ENCODE results near the gene LCN2.
"Not testable (repeated sequence)": the region's sequence is repeated elsewhere in the genome, so short reads cannot be mapped to it uniquely, and the experiment has no call there.

Gene LCN2

GRCh38 chr9:128127990-128128835 lies 21.0 kb upstream of the LCN2 start:
- peak; percentile 66 to 72 for DNase-seq (ENCODE audit: low read depth in 2 of 2)

GRCh38 chr9:128128836-128129590 lies 20.2 kb upstream of the LCN2 start:
- DNase-seq (ENCODE audit: low read depth in 2 of 2), result no peak

- peak; percentile 14 to 25 for DNase-seq (ENCODE audit: low read depth in 2 of 2)
Measured at GRCh38 chr9:128129976-128130590, 19.2 kb upstream of the LCN2 start.

- not testable (repeated sequence) for DNase-seq (ENCODE audit: low read depth in 2 of 2)
Measured at GRCh38 chr9:128130651-128131050, 18.6 kb upstream of the LCN2 start.

- not testable (repeated sequence) for DNase-seq (ENCODE audit: low read depth in 2 of 2)
Measured at GRCh38 chr9:128131346-128131745, 17.9 kb upstream of the LCN2 start.

GRCh38 chr9:128132139-128132538 lies 17.1 kb upstream of the LCN2 start:
- DNase-seq (ENCODE audit: low read depth in 2 of 2), result not testable (repeated sequence)

- DNase-seq (ENCODE audit: low read depth in 2 of 2), result not testable (repeated sequence)
Measured at GRCh38 chr9:128135561-128135960, 13.7 kb upstream of the LCN2 start.

- DNase-seq (ENCODE audit: low read depth in 2 of 2), result no peak
Measured at GRCh38 chr9:128136816-128137793, 12.1 kb upstream of the LCN2 start.

GRCh38 chr9:128138001-128138400 lies 11.3 kb upstream of the LCN2 start:
- DNase-seq (ENCODE audit: low read depth in 2 of 2), result no peak

- no peak for DNase-seq (ENCODE audit: low read depth in 2 of 2)
Measured at GRCh38 chr9:128139621-128140020, 9.6 kb upstream of the LCN2 start.

GRCh38 chr9:128141604-128142003 lies 7.6 kb upstream of the LCN2 start:
- no peak for DNase-seq (ENCODE audit: low read depth in 2 of 2)

- DNase-seq (ENCODE audit: low read depth in 2 of 2), result no peak
Measured at GRCh38 chr9:128142061-128142460, 7.2 kb upstream of the LCN2 start.

GRCh38 chr9:128142596-128142995 lies 6.7 kb upstream of the LCN2 start:
- DNase-seq (ENCODE audit: low read depth in 2 of 2), result no peak

GRCh38 chr9:128143525-128144238 lies 5.6 kb upstream of the LCN2 start:
- DNase-seq (ENCODE audit: low read depth in 2 of 2), result no peak

GRCh38 chr9:128144239-128145181 lies 4.7 kb upstream of the LCN2 start:
- no peak for DNase-seq (ENCODE audit: low read depth in 2 of 2)

GRCh38 chr9:128145536-128145935 lies 3.7 kb upstream of the LCN2 start:
- no peak for DNase-seq (ENCODE audit: low read depth in 2 of 2)

- no peak for DNase-seq (ENCODE audit: low read depth in 2 of 2)
Measured at GRCh38 chr9:128145951-128146351, 3.3 kb upstream of the LCN2 start.

- no peak for DNase-seq (ENCODE audit: low read depth in 2 of 2)
Measured at GRCh38 chr9:128146591-128147120, 2.6 kb upstream of the LCN2 start.

- DNase-seq (ENCODE audit: low read depth in 2 of 2), result no peak
Measured at GRCh38 chr9:128148509-128149000, 698 bp upstream of the LCN2 start.

Measured in stimulated activated CD8-positive, alpha-beta memory T cell treated with anti-CD3 and anti-CD28 coated beads, Interleukin-15, amount 100 ng/mL, for 4 hours (primary cell).